Measurements from ENCODE around the gene ACBD3. TPM values are rescaled to one million over a fixed set of nuclear protein-coding genes. Genes with fewer than 3 reads are reported as not detected.

ACBD3 gene
- total RNA-seq, 1 experiment from 2014 or later, result 93.9 TPM

- Mint-ChIP-seq H3K4me1 (ENCODE audit: insufficient read depth, unreplicated experiment) (peaks cover 25% of the 10 kb centered on the region), H3K36me3 (ENCODE audit: insufficient read depth, unreplicated experiment) (peaks cover 7% of the 10 kb centered on the region), H3K27ac (ENCODE audit: low read depth, unreplicated experiment) (no peak overlapping the region), H3K27me3 (ENCODE audit: insufficient read depth, unreplicated experiment) (no peaks in the 10 kb centered on the region), H3K4me3 (ENCODE audit: unreplicated experiment) (peak overlapping the region; percentile 93), H3K9me3 (ENCODE audit: unreplicated experiment) (no peaks in the 10 kb centered on the region)
- intact Hi-C loops (cut with micrococcal nuclease), result loop anchor here (2.0 to 5.0 kb wide), 2 partner anchors 125 to 219 kb away; partner anchors contain the start of gene H3-3A
- ChIA-PET CTCF (interaction anchor here (0.8 to 1.2 kb wide), 3 partner anchors 9 to 62 kb away, joined by 3 to 7 read pairs (median 4); no protein-coding TSS in a partner anchor), POLR2A (interaction anchor here (0.8 to 7.0 kb wide), 8 partner anchors 15 to 220 kb away, joined by 3 to 67 read pairs (median 4); partner anchors contain the start of genes LIN9 and PARP1)
- DNase-seq (ENCODE audit: unreplicated experiment), result no peak
- TF ChIP-seq CTCF (IDR thresholded peaks at IDR 0.05; ENCODE audit: unreplicated experiment), result no peak
- no TSS peak for BruUV-seq (replicated peaks)
Observed at GRCh38 chr1:226187380-226187779, 839 bp upstream of the ACBD3 start.

DNA sequence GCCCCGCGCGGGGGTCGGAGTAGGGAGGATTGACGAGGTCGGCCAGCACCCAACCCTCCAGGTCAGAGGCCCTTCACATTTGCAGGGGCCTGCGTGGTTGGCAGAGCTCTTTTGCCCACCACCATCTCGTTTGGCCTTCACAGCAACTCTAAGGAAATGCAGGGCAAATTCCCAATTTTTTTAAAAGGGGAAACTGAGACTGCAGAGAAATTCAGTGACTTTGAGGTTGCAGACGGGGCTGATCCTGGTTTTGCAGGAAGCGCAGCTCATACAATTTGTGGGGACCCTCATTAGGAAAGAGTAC is 430 bp upstream of the ACBD3 start:
- Mint-ChIP-seq H3K4me3 (ENCODE audit: unreplicated experiment) (peak overlapping the region; percentile 93), H3K9me3 (ENCODE audit: unreplicated experiment) (no peaks in the 10 kb centered on the region), H3K27ac (ENCODE audit: low read depth, unreplicated experiment) (peak overlapping the region; percentile 93), H3K4me1 (ENCODE audit: insufficient read depth, unreplicated experiment) (peaks cover 29% of the 10 kb centered on the region), H3K36me3 (ENCODE audit: insufficient read depth, unreplicated experiment) (peaks cover 7% of the 10 kb centered on the region), H3K27me3 (ENCODE audit: insufficient read depth, unreplicated experiment) (no peaks in the 10 kb centered on the region)
- CTCF ChIA-PET, result interaction anchor here (0.8 to 1.2 kb wide), 3 partner anchors 10 to 62 kb away, joined by 3 to 7 read pairs (median 4); no protein-coding TSS in a partner anchor
- no peak for DNase-seq (ENCODE audit: unreplicated experiment)
- POLR2A ChIA-PET, result interaction anchor here (0.8 to 7.0 kb wide), 8 partner anchors 16 to 220 kb away, joined by 3 to 67 read pairs (median 4); partner anchors contain the start of genes LIN9 and PARP1
- no peak for TF ChIP-seq CTCF (IDR thresholded peaks at IDR 0.05; ENCODE audit: unreplicated experiment)
- intact Hi-C loops (cut with micrococcal nuclease), result loop anchor here (2.0 to 5.0 kb wide), 2 partner anchors 125 to 220 kb away; partner anchors contain the start of gene H3-3A
- TSS peak; percentile 76 for BruUV-seq (replicated peaks)

GRCh38 chr1:226185141-226186036 is 1.2 kb downstream of the ACBD3 start:
- intact Hi-C loops (cut with micrococcal nuclease), result loop anchor here (2.0 to 5.0 kb wide), 2 partner anchors 123 to 221 kb away; partner anchors contain the start of gene H3-3A
- Mint-ChIP-seq H3K36me3 (ENCODE audit: insufficient read depth, unreplicated experiment) (peaks cover 9% of the 10 kb centered on the region), H3K27me3 (ENCODE audit: insufficient read depth, unreplicated experiment) (no peaks in the 10 kb centered on the region), H3K4me1 (ENCODE audit: insufficient read depth, unreplicated experiment) (peaks cover 42% of the 10 kb centered on the region), H3K9me3 (ENCODE audit: unreplicated experiment) (no peaks in the 10 kb centered on the region), H3K27ac (ENCODE audit: low read depth, unreplicated experiment) (peak overlapping the region; percentile 93), H3K4me3 (ENCODE audit: unreplicated experiment) (peak overlapping the region; percentile 93)
- ChIA-PET CTCF (interaction anchor here (0.6 to 10.0 kb wide), 28 partner anchors 9 to 441 kb away, joined by 3 to 153 read pairs (median 4); partner anchors contain the start of gene PARP1), POLR2A (interaction anchor here (0.6 to 7.0 kb wide), 36 partner anchors 9 to 1189 kb away, joined by 3 to 67 read pairs (median 4); partner anchors contain the start of genes H3-3A, LIN9 and PARP1)
- DNase-seq (ENCODE audit: unreplicated experiment), result peak; percentile 37
- TF ChIP-seq CTCF (IDR thresholded peaks at IDR 0.05; ENCODE audit: unreplicated experiment), result no peak
- TSS peak; percentile 50 for BruUV-seq (replicated peaks)
